ENCODE results near the gene SYT7.

The SYT7 gene

GRCh38 chr11:61542024-61542461 is 38.8 kb downstream of the SYT7 start:
- no peak for DNase-seq (ENCODE audit: low read depth)
- H3K4me3 ChIP-seq (ENCODE audit: low read depth, low read length) = no peak overlapping the region
- TF ChIP-seq POLR2A (IDR thresholded peaks at IDR 0.05; ENCODE audit: extremely low read depth, insufficient read length) = no peak
- TF ChIP-seq MAX (IDR thresholded peaks at IDR 0.05; ENCODE audit: low read depth, low read length) = no peak
- no peak for TF ChIP-seq MYC (IDR thresholded peaks at IDR 0.05; ENCODE audit: low read depth, low read length)
- no peak for TF ChIP-seq CTCF (IDR thresholded peaks at IDR 0.05; ENCODE audit: low read depth, low read length)

- peak; percentile 47 for DNase-seq (ENCODE audit: low read depth)
- no peak overlapping the region for H3K4me3 ChIP-seq (ENCODE audit: low read depth, low read length)
- TF ChIP-seq CTCF (IDR thresholded peaks at IDR 0.05; ENCODE audit: low read depth, low read length) (no peak), POLR2A (IDR thresholded peaks at IDR 0.05; ENCODE audit: extremely low read depth, insufficient read length) (no peak), MYC (IDR thresholded peaks at IDR 0.05; ENCODE audit: low read depth, low read length) (no peak), MAX (IDR thresholded peaks at IDR 0.05; ENCODE audit: low read depth, low read length) (no peak)
These were observed 39.3 kb downstream of the SYT7 start for GRCh38 chr11:61541598-61541997.

GRCh38 chr11:61540528-61540927 is 40.3 kb downstream of the SYT7 start:
- H3K4me3 ChIP-seq (ENCODE audit: low read depth, low read length) = no peak overlapping the region
- no peak for TF ChIP-seq CTCF (IDR thresholded peaks at IDR 0.05; ENCODE audit: low read depth, low read length)
- TF ChIP-seq POLR2A (IDR thresholded peaks at IDR 0.05; ENCODE audit: extremely low read depth, insufficient read length) = no peak
- no peak for TF ChIP-seq MYC (IDR thresholded peaks at IDR 0.05; ENCODE audit: low read depth, low read length)
- no peak for TF ChIP-seq MAX (IDR thresholded peaks at IDR 0.05; ENCODE audit: low read depth, low read length)
- DNase-seq (ENCODE audit: low read depth) = no peak

- TF ChIP-seq CTCF (IDR thresholded peaks at IDR 0.05; ENCODE audit: low read depth, low read length) (no peak), POLR2A (IDR thresholded peaks at IDR 0.05; ENCODE audit: extremely low read depth, insufficient read length) (no peak), MAX (IDR thresholded peaks at IDR 0.05; ENCODE audit: low read depth, low read length) (no peak), MYC (IDR thresholded peaks at IDR 0.05; ENCODE audit: low read depth, low read length) (no peak)
- no peak overlapping the region for H3K4me3 ChIP-seq (ENCODE audit: low read depth, low read length)
- DNase-seq (ENCODE audit: low read depth) = no peak
These were observed 41.0 kb downstream of the SYT7 start for GRCh38 chr11:61539831-61540357.

- H3K4me3 ChIP-seq (ENCODE audit: low read depth, low read length) = no peak overlapping the region
- no peak for TF ChIP-seq CTCF (IDR thresholded peaks at IDR 0.05; ENCODE audit: low read depth, low read length)
- TF ChIP-seq MAX (IDR thresholded peaks at IDR 0.05; ENCODE audit: low read depth, low read length) = no peak
- no peak for TF ChIP-seq POLR2A (IDR thresholded peaks at IDR 0.05; ENCODE audit: extremely low read depth, insufficient read length)
- no peak for TF ChIP-seq MYC (IDR thresholded peaks at IDR 0.05; ENCODE audit: low read depth, low read length)
- no peak for DNase-seq (ENCODE audit: low read depth)
These were observed 41.9 kb downstream of the SYT7 start for GRCh38 chr11:61539006-61539405.

Data from NB4 (cell line).